ENCODE results near the gene ZNF516.

GRCh38 chr18:76362676-76363075 is 132.4 kb downstream of the ZNF516 start:
- TF ChIP-seq EZH2 (IDR thresholded peaks at IDR 0.05; ENCODE audit: borderline replicate concordance) = no peak
- no peak for TF ChIP-seq CTCF (IDR thresholded peaks at IDR 0.05; ENCODE audit: poor library complexity)
- TF ChIP-seq EZH2phosphoT487 (IDR thresholded peaks at IDR 0.05; ENCODE audit: low read depth, severe bottlenecking, unreplicated experiment) = no peak

All from hepatocyte (in vitro differentiated cells).